Suprapubic skin (tissue), 4 donors: Measurements from ENCODE around the gene ZSCAN9.
A peak's percentile ranks its signal among the peaks of the same experiment; 100 is the strongest.

Source experiments
- CTCF ChIP-seq, 2 donors: fragments of 200-600 bp in 1 of 2; fragments of 450-650 bp in 1 of 2; sonication (generic) in 1 of 2; IDR thresholded peaks; one replicate each; pipeline ENCODE4 v1.5.1; 2016 to 2019; ENCODE audit warnings: antibody characterized with exemption in 2 of 2, mild to moderate bottlenecking in 1 of 2, moderate library complexity in 1 of 2
- POLR2A ChIP-seq, 2 donors: fragments of 450-650 bp; IDR thresholded peaks; one replicate each; pipeline ENCODE4 v1.6.1; 2017; ENCODE audit warnings: antibody characterized with exemption in 2 of 2, mild to moderate bottlenecking in 2 of 2, moderate library complexity in 2 of 2
- POLR2AphosphoS5 ChIP-seq, 3 donors: sonication (generic); formaldehyde crosslinking; IDR thresholded peaks; one replicate each; pipeline ENCODE4 v1.6.1; 2017; ENCODE audit warnings: antibody characterized with exemption in 3 of 3

GRCh38 chr6:28225056-28225834 is at the start of gene ZSCAN9:
- TF ChIP-seq CTCF (IDR thresholded peaks at IDR 0.05) (no peak), POLR2A (IDR thresholded peaks at IDR 0.05) (no peak), POLR2AphosphoS5 (IDR thresholded peaks at IDR 0.05) (peak in 2 of 3 donors; percentile 20 to 65)
